Measurements from ENCODE around the gene NNAT. TPM values are rescaled to one million over a fixed set of nuclear protein-coding genes. Genes with fewer than 3 reads are reported as not detected.
A peak's percentile ranks its signal among the peaks of the same experiment; 100 is the strongest.

NNAT gene
- total and polyA plus RNA-seq, 2 donors (not counting 3 experiments of a cell fraction or from before 2014, with no cell fraction given) = 2.3 to 32.9 TPM

DNA sequence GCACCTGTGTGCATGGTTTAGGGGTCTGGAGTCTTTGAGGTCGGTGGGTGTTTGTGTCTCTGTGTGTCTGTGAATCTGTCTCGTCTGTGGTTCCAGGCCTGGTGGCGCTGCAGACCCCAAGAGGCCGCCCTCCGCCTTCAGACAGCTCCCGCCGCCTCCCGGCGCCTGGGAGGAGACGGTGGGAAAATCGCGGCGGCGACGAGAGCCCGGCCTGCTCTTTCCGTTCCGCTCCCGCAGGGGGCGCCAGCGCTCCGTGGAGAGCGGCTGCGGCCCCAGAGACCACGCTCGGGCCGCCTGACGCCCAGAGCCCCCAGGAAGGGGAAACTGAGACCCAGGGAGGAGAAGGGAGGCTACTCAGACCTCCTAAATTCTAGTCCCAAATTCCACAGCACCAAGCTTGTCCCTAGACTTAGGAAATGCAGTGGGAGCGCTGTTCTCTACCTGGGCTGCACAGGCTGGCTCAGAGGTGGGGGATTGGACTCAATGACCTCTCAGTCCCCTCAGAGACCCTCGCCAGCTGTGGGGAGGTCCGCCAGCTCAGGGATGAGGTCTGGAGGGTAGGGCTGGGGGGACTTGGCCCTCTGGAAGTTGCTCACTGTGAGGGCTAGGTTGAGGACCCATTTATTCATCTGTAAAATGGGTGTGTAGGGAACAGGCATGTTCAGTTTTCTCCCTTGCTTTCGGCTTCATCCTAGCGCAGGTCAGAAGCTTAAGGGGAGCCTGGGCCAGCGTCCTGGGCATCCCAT is 43.5 kb downstream of the NNAT start:
- Histone ChIP-seq H3K4me2 (ENCODE audit: insufficient read depth, low read length) (no peak overlapping the region), H3K9me3 (replicated peaks; ENCODE audit: control insufficient read depth, insufficient read depth, low read length) (no peaks in the 10 kb centered on the region), H3K9me1 (replicated peaks; ENCODE audit: control insufficient read depth, extremely low read depth, insufficient read depth, low read length) (no peaks in the 10 kb centered on the region), H3K4me1 (ENCODE audit: control insufficient read depth, extremely low read depth, insufficient read depth, low read length) (no peaks in the 10 kb centered on the region), H2AFZ (ENCODE audit: low read depth, low read length) (no peak overlapping the region), H4K20me1 (replicated peaks; ENCODE audit: control insufficient read depth, extremely low read depth, insufficient read depth, low read length) (no peaks in the 10 kb centered on the region), H3K9ac (replicated peaks; ENCODE audit: extremely low read depth, insufficient read depth, low read length) (no peak overlapping the region), H3K4me3 (replicated peaks in 1 of 3; ENCODE audit: insufficient read depth in 1 of 3, low read depth in 1 of 3, low read length in 3 of 3) (no peak overlapping the region), H3K36me3 (ENCODE audit: control insufficient read depth in 2 of 2, extremely low read depth in 1 of 2, insufficient read depth in 2 of 2, low read length in 2 of 2) (no peaks in the 10 kb centered on the region), H3K27me3 (ENCODE audit: control insufficient read depth in 2 of 2, insufficient read depth in 2 of 2, low read length in 2 of 2) (peaks cover 14 to 22% of the 10 kb centered on the region in 2 experiments), H3K79me2 (ENCODE audit: control insufficient read depth, insufficient read depth, low read length) (no peaks in the 10 kb centered on the region), H3K27ac (ENCODE audit: insufficient read depth, low read depth, low read length) (no peak overlapping the region)
- BruUV-seq (replicated peaks) = no TSS peak
- ChIA-PET CTCF (interaction anchor here (0.6 to 3.3 kb wide), 80 partner anchors 9 to 844 kb away, joined by 3 to 37 read pairs (median 3); partner anchors contain the start of gene LBP), POLR2A (no interaction called here)
- intact Hi-C loops (cut with micrococcal nuclease) (loop anchor here (1.0 to 5.0 kb wide), 5 partner anchors 426 to 758 kb away; no protein-coding TSS in a partner anchor), dilution Hi-C loops (cut with MboI; ENCODE audit: extremely low pct_ligation_motif_present, low sequenced_read_pairs) (no loop called here)
- DNase-seq (ENCODE audit: low read depth, low spot score) = peak; percentile 35
- FAIRE-seq = peak; percentile 71
- TF ChIP-seq, protein P1, sequence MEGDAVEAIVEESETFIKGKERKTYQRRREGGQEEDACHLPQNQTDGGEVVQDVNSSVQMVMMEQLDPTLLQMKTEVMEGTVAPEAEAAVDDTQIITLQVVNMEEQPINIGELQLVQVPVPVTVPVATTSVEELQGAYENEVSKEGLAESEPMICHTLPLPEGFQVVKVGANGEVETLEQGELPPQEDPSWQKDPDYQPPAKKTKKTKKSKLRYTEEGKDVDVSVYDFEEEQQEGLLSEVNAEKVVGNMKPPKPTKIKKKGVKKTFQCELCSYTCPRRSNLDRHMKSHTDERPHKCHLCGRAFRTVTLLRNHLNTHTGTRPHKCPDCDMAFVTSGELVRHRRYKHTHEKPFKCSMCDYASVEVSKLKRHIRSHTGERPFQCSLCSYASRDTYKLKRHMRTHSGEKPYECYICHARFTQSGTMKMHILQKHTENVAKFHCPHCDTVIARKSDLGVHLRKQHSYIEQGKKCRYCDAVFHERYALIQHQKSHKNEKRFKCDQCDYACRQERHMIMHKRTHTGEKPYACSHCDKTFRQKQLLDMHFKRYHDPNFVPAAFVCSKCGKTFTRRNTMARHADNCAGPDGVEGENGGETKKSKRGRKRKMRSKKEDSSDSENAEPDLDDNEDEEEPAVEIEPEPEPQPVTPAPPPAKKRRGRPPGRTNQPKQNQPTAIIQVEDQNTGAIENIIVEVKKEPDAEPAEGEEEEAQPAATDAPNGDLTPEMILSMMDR (IDR thresholded peaks at IDR 0.05; ENCODE audit: extremely low read depth in 1 of 2, insufficient read depth in 1 of 2, low read depth in 1 of 2, low read length in 2 of 2) = peak; percentile 89 to 97
- TF ChIP-seq FOS (IDR thresholded peaks at IDR 0.05; ENCODE audit: borderline replicate concordance, insufficient read depth, low read length) = no peak

DNA sequence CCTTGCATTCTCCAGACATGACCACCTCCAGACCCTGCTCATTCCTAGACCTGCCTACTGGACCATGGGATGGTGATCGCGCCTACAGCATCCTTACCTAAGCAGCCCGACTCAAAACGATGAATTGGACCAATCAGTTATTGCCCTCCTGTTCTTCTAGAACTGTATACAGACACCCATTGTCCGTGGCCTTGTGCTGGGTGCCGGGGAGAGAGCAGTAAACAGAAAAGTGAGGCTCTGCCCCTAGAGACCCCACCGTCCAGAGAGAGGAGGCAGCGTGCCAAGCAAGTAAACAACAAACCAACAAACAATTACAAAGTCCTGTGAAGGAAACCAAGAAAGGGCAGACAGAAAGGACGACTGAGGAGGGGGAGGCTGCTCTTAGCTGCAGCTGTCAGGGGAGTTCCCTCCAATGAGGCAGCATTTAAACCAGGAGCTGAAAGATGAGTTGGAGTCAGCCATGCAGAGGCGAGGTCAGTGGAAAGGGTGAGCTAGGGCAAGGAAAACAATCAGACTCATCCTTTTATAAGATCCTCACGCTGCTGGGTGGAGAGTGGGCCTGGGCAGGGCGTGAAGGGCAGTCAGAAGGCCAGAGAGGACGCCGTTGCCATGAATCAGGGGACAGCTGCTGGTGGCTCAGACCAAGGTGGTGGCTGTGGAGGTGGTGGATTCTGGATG is 44.2 kb downstream of the NNAT start:
- no peaks in the 10 kb centered on the region for H3K36me3 ChIP-seq (ENCODE audit: control insufficient read depth in 2 of 2, extremely low read depth in 1 of 2, insufficient read depth in 2 of 2, low read length in 2 of 2)
- DNase-seq (ENCODE audit: low read depth, low spot score) (no peak), FAIRE-seq (no peak)
- H4K20me1 ChIP-seq (replicated peaks; ENCODE audit: control insufficient read depth, extremely low read depth, insufficient read depth, low read length) = no peaks in the 10 kb centered on the region
- CTCF ChIA-PET = interaction anchor here (0.9 to 3.3 kb wide), 10 partner anchors 10 to 843 kb away, joined by 3 to 37 read pairs (median 8); no protein-coding TSS in a partner anchor
- TF ChIP-seq POLR2A (IDR thresholded peaks at IDR 0.05; ENCODE audit: low read depth, low read length) (no peak), EZH2 (IDR thresholded peaks at IDR 0.05; ENCODE audit: borderline replicate concordance, low read depth, low read length, severe bottlenecking) (no peak), GATA2 (IDR thresholded peaks at IDR 0.05; ENCODE audit: insufficient read depth, insufficient read length, low read depth, low read length) (no peak), POLR2AphosphoS5 (IDR thresholded peaks at IDR 0.05; ENCODE audit: insufficient read depth, low read depth, low read length) (no peak), FOS (IDR thresholded peaks at IDR 0.05; ENCODE audit: borderline replicate concordance, insufficient read depth, low read length) (no peak), MYC (IDR thresholded peaks at IDR 0.05; ENCODE audit: low read depth, low read length) (no peak), JUN (IDR thresholded peaks at IDR 0.05; ENCODE audit: borderline replicate concordance, insufficient read depth, insufficient read length, low read depth) (no peak)
- TF ChIP-seq, protein P1 (IDR thresholded peaks at IDR 0.05; ENCODE audit: extremely low read depth in 1 of 2, insufficient read depth in 1 of 2, low read depth in 1 of 2, low read length in 2 of 2) = no peak
- TF ChIP-seq, protein P2, sequence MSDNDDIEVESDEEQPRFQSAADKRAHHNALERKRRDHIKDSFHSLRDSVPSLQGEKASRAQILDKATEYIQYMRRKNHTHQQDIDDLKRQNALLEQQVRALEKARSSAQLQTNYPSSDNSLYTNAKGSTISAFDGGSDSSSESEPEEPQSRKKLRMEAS (IDR thresholded peaks at IDR 0.05; ENCODE audit: insufficient read depth, insufficient read length) = no peak
- H3K27me3 ChIP-seq (ENCODE audit: control insufficient read depth in 2 of 2, insufficient read depth in 2 of 2, low read length in 2 of 2) = peaks cover 12 to 22% of the 10 kb centered on the region in 2 experiments
- no peaks in the 10 kb centered on the region for H3K4me1 ChIP-seq (ENCODE audit: control insufficient read depth, extremely low read depth, insufficient read depth, low read length)
- no peaks in the 10 kb centered on the region for H3K9me1 ChIP-seq (replicated peaks; ENCODE audit: control insufficient read depth, extremely low read depth, insufficient read depth, low read length)
- H3K4me3 ChIP-seq (replicated peaks in 1 of 3; ENCODE audit: insufficient read depth in 1 of 3, low read depth in 1 of 3, low read length in 3 of 3) = no peak overlapping the region
- POLR2A ChIA-PET = no interaction called here
- H3K9me3 ChIP-seq (replicated peaks; ENCODE audit: control insufficient read depth, insufficient read depth, low read length) = no peaks in the 10 kb centered on the region
- intact Hi-C loops (cut with micrococcal nuclease) (loop anchor here (2.0 kb wide), 1 partner anchor 426 kb away; no protein-coding TSS in a partner anchor), dilution Hi-C loops (cut with MboI; ENCODE audit: extremely low pct_ligation_motif_present, low sequenced_read_pairs) (no loop called here)
- H3K27ac ChIP-seq (ENCODE audit: insufficient read depth, low read depth, low read length) = no peak overlapping the region
- no peak overlapping the region for H3K4me2 ChIP-seq (ENCODE audit: insufficient read depth, low read length)
- H3K79me2 ChIP-seq (ENCODE audit: control insufficient read depth, insufficient read depth, low read length) = no peaks in the 10 kb centered on the region
- BruUV-seq (replicated peaks) = no TSS peak
- no peak overlapping the region for H3K9ac ChIP-seq (replicated peaks; ENCODE audit: extremely low read depth, insufficient read depth, low read length)
- no peak overlapping the region for H2AFZ ChIP-seq (ENCODE audit: low read depth, low read length)

All from endothelial cell of umbilical vein (primary cell).